ENCODE measurements around the gene SH3BP4.

- TF ChIP-seq POLR2AphosphoS5 (IDR thresholded peaks at IDR 0.05; ENCODE audit: low read depth, low read length) = no peak
- TF ChIP-seq TAF1 (IDR thresholded peaks at IDR 0.05; ENCODE audit: borderline replicate concordance, insufficient read depth, low read length) = no peak
- no peak for TF ChIP-seq SIN3A (IDR thresholded peaks at IDR 0.05; ENCODE audit: borderline replicate concordance, insufficient read depth, low read length)
- TF ChIP-seq FOXP2 (optimal IDR thresholded peaks at IDR 0.05; ENCODE audit: borderline replicate concordance, extremely low read depth, extremely low read length, insufficient read depth) = no peak
- no peak for TF ChIP-seq REST (IDR thresholded peaks at IDR 0.05; ENCODE audit: insufficient read depth in 1 of 2, low read depth in 2 of 2, low read length in 2 of 2)
Observed at GRCh38 chr2:234945339-234945873, 6.4 kb upstream of the SH3BP4 start.
